Stimulated activated CD8-positive, alpha-beta memory T cell treated with anti-CD3 and anti-CD28 coated beads, Interleukin-2, amount 100 ng/mL, for 1 hour (primary cell): ENCODE data around the gene GMEB2.
"Not testable (repeated sequence)": the region's sequence is repeated elsewhere in the genome, so short reads cannot be mapped to it uniquely, and the experiment has no call there.

Source experiments
- DNase-seq, 2 donors: peaks; one replicate each; pipeline ENCODE4 v3.0.0-alpha.2; 2020; ENCODE audit warnings: low read depth in 2 of 2

GMEB2 gene, protein sequence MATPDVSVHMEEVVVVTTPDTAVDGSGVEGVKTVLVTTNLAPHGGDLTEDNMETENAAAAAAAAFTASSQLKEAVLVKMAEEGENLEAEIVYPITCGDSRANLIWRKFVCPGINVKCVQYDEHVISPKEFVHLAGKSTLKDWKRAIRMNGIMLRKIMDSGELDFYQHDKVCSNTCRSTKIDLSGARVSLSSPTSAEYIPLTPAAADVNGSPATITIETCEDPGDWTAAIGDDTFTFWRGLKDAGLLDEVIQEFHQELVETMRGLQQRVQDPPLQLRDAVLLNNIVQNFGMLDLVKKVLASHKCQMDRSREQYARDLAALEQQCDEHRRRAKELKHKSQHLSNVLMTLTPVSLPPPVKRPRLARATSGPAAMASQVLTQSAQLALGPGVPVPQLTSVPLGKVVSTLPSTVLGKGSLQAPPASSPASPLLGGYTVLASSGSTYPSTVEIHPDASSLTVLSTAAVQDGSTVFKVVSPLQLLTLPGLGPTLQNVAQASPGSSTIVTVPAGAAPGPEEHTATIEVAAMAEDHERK

DNA sequence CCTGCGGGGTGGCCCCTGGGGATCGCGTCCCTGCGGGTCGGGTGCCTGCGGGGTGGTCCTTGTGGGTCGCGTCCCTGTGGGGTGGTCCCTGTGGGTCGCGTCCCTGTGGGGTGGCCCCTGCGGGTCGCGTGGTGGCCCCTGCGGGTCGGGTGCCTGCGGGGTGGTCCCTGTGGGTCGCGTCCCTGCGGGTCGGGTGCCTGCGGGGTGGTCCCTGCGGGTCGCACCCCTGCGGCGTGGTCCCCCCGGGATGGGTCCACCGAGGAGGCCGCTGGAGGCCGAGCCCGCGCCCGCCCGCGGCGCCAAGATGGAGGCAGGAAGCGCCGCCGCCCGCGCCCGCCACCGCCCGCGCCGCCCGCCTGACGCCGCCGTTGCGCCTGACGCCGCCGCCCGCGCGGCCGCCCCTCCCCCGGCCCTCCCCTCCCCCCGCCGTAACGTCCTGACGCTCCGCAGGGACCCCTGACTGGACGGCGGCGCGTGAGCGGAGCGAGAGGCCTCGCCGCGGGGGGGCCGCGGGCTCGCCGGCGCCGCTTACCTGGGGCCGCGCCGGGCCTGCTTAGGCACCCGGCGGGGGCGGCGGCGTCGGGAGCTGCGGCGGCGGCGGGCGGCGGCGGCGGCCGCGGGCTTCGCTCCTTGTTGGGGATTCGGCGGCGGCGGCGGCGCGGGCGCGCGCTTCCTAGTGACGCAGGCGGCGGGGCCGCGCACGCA, at the start of gene GMEB2:
TSS of gene GMEB2 (minus strand) at position 678 of the 705 bp plus-strand sequence. CDS start 7,704 bp downstream, outside the sequence.
- DNase-seq, result peak in 1 of 2 donors; percentile 44

DNA sequence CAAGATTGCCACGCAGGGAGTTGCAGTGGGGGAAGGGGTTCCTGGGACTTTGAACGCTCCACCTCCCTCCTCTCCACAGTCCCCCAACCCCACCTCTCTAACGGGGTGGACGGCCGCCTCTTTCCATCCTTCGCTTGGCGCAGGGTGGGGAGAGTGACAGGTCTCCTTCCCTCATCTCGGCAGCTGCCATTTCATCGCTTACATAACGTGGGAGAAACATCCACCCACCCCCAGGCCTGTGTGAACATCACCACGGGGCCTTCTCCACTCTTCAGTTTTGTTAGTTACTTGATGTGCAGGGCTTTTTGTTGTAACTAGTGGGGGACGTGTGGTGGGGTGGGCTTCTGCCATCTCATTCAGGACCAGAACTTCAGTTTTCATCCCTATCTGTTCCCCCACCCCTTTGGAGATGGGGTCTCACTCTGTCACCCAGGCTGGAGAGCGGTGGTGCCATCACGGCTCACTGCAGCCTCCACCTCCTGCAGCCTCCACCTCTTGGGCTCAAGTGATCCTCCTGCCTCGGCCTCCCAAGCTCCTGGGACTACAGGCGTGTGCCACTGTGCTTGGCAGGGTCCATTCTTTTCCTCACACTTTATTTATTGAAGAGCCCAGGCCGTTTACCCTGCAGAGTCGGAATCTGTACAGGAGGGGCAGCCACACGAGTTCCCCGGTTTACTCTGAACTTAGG, 48.9 kb upstream of the GMEB2 start:
- no peak for DNase-seq

DNA sequence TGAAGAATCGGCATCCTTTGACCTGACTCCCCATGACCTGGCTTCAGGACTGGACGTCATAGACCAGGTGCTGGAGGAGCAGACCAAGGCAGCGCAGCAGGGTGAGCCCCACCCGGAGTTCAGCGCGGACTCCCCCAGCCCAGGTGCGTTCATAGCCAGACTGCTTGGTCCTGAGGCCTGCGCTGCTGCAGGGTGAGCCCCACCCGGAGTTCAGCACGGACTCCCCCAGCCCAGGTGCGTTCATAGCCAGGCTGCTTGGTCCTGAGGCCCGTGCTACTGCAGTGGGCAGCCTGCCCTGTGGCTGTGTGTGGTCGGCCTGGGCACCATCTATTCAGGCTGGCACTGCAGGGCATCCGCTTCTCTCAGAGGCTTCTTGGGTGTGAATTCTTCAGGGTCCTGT, 47.0 kb upstream of the GMEB2 start:
- no peak for DNase-seq

DNA sequence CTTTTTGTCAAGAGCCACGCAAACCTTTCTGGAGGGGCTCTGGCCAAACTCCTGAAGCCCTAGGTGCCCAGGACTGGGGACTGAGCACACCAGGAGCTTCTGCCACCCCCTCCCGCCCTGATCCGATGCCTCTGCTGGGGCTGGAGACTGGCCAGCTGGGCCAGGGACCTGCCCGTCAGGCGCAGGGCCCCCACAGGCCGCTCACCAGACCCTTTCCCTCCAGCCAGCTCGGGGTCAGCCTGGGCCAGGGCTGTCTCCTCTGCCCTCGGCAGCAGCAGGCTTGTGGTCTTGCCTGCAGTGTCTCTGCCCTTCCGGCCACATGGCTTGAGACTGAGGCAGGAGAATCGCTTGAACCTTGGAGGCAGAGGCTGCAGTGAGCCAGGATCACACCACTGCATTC, 45.8 kb upstream of the GMEB2 start:
- no peak for DNase-seq

DNA sequence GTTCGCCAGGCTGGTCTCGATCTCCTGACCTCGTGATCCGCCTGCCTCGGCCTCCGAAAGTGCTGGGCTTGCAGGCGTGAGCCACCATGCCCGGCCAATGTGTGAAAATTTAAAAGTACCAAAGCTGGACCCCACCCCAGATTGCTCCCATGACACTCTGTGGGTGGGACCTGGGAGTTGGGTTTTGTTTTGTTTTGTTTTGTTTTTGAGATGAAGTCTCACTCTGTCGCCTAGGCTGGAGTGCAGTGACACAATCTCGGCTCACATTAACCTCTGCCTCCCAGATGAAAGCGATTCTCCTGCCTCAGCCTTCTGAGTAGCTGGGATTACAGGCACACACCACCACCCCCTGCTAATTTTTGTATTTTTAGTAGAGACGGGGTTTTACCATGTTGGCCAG, 44.8 kb upstream of the GMEB2 start:
- not testable (repeated sequence) for DNase-seq

DNA sequence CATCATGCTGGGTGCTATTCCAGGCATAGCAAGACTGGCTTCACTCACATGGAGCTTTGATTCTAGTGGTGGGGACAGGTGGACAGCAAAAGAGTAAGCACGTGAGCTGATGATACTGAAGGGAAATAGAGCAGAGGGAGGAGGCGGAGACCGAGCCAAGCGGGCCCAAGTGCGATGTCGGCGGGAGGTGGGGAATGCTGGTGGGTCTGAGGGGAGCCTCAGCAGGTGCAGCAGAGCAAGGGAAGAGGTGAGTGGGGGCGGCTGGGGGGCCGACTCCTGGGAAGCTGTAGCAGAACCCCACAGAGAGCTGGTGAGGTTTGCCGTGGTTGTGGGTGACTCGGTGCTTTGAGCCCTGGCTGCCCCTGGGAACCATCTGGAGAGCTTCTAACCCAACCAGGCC, 41.5 kb upstream of the GMEB2 start:
- no peak for DNase-seq

DNA sequence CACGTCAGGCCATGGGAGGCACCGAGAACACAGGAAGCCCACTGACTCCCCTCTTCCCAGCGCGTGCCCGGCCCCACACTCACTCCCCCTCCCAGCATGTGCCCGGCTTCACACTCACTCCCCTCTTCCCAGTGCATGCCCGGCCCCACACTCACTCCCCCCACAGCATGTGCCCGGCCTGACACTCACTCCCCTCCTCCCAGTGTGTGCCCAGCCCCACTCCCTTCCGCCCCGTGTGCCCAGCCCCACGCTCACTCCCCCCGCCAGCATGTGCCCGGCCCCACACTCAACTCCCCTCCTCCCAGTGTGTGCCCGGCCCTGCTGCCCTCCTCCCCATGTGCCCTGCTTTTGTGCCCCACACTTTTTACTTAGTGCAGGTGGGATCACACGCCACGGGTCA, 41.0 kb upstream of the GMEB2 start:
- no peak for DNase-seq

DNA sequence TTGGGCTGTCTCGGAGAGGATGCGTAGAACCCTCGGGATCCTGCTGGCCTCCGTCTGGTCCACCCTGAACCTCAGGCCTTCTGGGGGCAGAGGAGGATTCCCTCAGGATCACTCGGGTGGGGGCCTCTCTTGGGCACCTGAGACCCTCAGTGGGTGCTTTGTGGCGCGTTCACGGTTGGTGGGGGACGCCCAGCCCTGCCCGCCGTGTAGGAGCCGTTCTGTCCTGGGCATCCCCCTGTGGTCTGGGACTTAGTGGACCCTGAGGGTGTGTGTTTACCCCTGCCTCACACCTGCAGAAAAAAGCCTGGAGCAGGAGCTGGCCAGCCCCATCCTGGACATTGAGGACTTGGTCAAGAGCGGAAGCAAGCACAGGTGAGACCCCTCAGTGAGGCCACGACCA, 38.8 kb upstream of the GMEB2 start:
- DNase-seq, result no peak

DNA sequence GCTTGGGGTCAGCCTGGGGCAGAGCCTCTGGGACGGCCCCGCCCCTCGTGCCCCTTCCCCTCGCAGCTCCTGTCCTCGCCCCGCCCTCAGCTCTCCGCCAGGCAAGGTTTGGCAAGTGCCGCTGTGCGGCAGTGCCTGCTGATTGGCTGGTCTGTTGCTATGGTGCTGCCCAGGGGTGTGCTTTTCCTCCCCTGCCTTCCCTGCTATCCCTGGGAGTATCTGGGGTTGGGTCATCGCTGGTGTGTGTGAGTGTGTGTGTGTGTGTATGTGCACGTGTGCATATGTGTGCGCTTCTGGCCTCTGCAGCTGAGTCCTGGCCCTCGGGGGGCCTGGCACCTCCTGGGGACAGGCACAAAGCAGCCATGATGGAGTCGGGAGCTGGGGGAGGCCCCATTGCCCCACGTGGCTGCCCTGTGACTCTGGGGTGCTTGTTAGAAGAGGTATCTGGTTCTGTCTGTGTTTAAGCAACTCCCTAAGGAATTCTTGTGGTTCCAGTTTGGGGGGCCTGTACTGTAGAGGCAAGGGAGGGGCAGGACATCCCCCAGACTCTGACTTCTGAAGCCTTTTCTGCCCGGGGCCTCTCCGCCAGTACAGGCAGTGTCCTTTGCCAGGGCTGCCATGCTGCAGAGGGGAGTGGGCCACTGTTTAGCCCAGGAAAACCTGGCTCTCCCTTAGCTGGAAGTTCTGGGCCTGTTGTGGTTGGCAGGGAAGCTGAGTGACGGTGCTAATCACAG, 38.1 kb upstream of the GMEB2 start:
- no peak for DNase-seq

DNA sequence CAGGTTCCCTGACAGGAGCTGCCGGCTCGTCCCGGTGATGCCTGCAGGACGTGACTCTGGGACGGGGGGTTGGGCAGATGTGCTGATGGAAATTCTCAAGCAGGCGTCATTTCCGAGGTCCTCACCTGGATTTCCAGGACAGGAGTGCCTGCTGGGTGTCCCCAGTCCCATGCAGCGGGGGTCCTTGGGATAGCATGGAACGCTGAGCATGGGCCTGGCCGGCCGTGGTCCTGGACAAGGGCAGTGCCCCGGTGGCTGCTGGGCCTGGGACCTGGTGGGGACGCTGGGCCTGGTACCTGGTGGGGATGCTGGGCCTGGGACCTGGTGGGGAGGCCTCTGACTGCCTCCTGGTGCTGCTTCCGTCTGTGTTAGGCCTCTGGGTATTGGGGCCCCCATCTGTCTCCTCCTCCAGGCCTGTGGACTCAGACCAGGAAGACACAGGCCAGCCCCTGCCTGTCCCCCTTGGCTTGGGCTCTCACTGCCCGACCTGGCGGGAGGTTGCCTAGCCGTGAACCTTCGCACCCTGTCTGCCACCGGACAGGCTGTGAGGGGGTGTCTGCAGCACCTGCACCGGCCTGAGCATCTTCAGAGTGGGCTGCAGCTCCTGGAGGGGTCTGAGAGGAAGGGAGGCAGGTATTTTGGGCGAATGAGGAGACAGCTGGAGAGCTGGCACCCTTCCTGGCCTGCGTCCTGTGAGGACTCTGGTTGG, 37.4 kb upstream of the GMEB2 start:
- no peak for DNase-seq

DNA sequence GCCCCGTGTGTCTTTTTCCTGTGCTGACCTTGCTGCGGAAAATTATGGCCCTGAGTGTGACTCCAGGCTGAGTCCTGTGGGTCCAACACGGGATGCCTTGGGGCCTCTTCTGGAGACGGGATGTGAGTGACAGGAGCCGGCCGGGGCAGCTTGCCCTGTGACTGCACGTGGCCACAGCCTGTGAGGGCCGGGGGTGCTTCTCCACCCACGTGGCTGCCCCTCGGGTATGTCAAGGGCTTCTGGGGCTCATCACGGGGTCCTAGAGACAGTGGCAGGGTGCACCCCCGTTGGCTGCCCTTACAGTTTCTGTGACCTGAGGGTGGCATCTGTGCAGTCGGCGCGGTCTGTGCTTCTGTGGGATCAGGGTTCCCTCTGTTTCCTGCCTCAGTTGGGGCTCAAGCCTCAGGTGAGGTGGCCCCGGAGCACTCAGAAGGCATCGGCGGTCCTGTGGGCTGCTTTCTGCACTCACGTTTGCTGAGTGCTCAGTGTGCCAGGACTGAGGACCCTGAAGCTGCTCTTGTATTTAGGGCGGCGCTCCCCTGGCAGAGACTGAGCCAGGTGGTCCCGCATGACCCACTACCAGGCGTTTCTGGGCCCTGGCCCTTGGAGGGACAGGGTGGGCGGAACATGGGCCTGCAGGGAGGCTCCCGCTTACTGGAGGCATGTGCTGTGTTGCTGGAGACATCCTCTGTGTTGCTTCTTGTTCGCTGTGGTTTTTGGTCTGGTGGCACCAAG, 36.6 kb upstream of the GMEB2 start:
- no peak for DNase-seq

DNA sequence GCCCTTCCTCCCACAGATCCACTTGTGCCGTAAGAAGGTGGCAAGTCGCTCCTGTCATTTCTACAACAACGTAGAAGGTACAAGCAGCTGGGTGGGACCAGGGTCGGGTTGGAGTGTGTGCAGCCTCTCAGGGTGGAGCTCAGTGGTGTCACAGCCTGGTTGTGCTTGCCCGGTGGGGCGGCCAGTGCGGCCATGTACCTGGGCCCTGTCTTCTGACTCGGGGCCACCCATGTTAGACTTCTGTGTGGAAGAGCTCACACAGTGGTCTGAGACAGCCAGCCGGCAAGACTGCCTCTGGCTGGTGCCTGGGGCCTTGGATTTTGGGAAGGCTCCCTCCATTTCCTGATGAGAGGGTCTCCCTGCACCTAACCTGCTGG, 35.9 kb upstream of the GMEB2 start:
- no peak for DNase-seq

DNA sequence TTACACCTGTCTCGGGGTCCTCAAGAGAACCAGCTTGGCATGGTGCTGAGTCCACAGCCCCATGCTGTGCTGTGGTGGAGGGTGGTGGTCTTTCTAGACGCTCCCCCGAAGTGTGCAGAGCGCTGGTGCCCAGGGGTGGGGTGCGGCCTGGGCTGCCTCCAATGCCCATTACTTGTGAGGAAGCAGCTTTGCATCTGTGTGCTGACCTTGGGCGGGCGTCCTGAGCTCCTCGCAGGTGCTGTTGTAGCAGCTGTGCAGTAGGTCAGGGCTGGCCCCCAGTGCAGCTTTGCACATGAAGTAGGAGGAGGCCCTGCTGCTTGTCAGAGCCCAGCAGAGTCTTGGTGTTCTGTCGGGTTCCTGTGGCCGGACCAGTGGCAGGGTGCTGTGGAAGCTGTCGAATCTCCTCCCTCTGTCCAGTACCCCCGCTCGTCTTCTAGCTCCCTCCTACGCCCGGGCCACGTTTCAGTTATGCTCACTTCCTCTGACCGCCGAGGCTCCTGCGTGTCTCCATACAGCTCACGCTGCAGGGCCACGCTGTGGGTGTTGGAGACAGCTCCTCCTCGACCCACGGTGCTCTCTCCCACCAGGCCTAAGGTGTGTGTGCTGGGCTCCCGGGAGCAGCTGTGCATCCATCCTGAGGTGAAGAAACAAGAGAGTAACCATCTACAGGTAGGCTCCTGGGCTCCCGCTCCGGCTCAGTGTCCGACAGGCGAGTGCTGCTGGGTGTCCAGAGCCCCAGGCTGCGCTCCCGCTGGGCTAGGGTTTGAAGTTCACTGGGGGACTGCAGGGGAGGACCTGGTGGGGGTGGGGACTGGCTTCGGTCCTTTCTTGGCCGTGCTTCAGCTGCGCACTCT, 35.3 kb upstream of the GMEB2 start:
- DNase-seq, result no peak

DNA sequence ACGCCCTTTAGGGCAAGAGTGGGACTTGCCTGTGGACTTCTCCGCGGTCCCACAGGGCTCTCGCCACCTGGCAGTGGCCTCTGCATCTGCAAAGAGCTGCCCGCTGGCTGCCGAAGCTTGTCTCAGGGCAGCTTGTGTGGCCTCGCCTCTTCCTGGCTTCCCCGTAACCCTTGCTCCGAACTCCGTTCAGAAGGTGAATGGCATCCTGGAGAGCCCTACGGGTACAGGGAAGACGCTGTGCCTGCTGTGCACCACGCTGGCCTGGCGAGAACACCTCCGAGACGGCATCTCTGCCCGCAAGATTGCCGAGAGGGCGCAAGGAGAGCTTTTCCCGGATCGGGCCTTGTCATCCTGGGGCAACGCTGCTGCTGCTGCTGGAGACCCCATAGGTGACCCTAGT, 34.2 kb upstream of the GMEB2 start:
- no peak for DNase-seq

DNA sequence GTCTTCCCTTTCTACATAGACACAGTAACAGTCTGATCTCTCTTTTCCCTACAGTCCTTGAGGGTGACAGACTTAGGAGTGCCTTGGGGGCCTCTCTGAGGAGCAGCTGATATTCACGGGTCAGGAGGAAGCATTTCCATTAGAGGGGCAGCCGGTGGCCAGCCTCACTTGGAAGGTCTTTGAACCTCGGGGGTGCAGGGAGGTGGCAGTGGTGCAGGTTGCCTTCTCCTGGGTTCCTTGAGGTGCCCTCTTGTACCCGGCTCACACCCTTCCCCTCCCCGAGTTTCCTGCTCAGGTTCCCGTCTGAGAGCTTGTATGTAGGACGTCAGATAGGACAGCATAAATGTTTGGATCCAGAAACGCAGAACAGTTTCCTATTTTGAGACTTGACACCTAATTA, 33.7 kb upstream of the GMEB2 start:
- DNase-seq, result no peak

DNA sequence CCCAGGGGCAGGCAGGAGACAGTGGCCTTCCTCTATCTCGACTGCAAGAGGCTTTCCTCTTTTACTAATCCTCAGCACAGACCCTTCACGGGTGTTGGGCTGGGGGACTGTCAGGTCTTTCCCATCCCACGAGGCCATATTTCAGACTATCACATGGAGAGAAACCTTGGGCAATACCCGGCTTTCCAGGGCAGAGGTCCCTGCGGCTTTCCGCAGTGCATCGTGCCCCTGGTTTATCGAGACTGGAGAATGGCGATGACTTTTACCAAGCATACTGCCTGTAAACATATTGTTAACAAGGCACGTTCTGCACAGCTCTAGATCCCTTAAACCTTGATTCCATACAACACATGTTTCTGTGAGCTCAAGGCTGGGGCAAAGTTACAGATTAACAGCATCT, 33.3 kb upstream of the GMEB2 start:
- not testable (repeated sequence) for DNase-seq

DNA sequence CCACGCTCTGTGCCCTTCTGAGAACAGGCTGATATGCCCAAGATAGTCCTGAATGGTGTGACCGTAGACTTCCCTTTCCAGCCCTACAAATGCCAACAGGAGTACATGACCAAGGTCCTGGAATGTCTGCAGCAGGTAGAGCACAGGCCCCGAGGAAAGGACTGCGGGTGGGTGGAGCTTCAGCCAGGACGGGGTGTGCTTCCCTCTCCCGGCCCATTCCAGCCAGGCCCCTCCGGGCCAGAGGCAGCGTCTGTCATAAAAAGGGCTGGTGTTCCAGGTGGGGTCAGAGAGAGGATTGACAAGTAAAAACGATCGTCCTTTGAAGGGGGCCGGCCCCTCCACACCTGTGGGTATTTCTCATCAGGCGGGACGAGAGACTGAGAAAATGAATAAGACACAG, 32.5 kb upstream of the GMEB2 start:
- DNase-seq, result no peak

DNA sequence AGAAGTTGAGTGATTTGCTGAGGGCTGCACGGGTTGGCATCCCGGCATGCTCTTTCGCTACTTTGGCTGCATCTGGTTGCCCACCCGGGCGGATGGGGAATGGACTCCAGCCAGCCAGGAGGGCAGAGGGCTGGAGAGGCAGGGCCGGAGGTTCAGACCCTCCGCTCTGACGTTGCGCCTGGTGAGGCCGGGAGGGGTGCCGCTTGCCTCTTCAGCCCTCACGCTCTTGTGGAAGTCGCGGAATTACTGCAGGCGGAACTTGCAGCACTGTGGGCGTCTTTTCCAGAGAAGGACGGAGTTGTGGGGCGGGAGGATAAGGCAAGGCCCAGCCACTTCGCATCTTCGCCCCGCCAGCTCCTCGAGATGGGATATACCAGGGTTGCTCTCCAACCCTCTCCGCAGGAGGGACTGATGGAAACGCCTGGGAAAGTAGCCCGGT, 31.9 kb upstream of the GMEB2 start:
- DNase-seq, result no peak

DNA sequence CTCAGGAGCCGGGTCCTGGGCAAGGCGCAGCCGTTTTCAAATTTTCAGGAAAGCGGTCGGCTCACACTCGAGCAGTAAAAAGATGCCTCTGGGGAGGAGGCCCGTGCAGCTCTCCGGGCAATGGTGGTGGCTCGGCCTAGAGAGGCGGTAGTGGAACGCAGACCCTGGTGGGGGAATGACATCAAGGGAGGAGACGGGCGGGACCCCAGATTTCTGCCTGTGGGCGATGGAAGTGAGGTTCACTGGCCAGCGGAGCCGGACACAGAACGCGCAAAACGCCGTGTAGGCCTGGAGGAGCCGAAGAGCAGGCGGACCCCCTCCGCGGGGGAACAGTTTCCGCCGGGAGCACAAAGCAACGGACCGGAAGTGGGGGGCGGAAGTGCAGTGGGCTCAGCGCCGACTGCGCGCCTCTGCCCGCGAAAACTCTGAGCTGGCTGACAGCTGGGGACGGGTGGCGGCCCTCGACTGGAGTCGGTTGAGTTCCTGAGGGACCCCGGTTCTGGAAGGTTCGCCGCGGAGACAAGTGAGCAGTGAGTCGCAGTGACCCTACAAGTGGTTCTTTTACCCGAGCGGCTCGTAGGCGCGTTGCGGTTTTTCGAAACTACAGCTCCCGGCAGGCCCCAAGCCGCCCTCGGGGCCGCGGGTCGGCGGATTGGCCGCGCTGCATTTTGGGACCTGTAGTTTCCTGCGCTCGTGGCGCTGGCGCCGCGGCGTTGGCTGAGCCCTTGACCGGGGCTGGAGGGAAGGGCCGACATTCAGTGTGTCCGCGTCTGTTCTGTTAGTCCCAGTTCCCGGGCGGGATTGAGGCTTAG, 31.2 kb upstream of the GMEB2 start, which contains the start of gene RTEL1:
TSS of gene RTEL1 (plus strand) at position 376 of the 812 bp plus-strand sequence. CDS start 1,091 bp downstream, outside the sequence.
- peak; percentile 79 to 84 for DNase-seq
